HG02642 (cell line): Measurements from ENCODE around the gene BOD1.

Experiments
- ATAC-seq: cut with Tn5 transposase; IDR thresholded peaks from one replicate; pipeline ENCODE4 v1.9.1; 2021; ENCODE audit warnings: mild to moderate bottlenecking; ENCODE audit not compliant: unreplicated experiment, poor library complexity

BOD1 gene

DNA sequence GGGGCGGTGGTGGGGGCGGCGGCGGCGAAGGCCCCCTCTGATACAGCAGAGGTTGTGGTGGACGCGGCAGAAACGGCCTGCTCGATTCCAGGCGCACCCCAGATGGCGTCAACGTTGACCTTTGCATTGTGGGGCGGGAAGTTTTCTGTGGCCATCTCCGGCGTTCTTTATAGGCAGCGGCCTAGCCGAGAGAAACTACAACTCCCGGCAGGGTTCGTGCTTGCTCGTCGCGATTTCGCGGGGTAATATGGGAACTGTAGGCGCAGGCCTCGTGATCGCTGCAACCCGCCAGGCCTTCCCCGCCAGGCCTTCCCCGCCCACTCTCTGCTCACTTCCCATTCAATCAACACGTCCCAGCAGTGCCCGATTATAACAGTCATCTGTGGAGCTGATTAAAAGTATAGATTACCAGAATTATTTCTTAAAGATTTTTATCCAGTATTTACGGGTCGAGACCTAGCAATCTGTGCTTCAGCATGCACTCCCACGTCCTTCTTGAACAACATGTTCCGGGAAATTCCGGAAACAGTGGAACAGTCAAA is at the start of gene BOD1:
Gene BOD1, minus strand, starts transcription at position 74 of the 542 bp plus-strand sequence. CDS start 214 bp downstream, outside the sequence.
- peak; percentile 94 for ATAC-seq

DNA sequence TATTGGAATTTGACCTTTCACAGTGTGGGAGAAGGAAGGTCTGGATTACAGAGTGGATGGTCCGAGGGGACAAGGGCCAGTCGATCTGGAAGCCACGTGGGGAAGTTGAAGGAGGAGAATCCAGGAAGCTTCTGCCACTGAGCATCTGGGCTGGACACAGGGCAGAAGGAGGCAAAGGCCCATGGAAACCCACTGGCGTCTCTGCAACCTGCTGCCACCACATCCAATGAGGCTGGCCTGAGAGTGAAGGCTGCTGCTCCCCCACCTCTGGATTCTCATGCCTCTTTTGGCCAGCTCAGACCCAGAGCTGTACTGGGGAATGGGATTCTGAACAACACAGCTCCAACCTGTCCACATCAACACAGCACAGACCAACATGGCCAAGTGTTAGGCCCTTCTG is 48.9 kb upstream of the BOD1 start:
- ATAC-seq: no peak

DNA sequence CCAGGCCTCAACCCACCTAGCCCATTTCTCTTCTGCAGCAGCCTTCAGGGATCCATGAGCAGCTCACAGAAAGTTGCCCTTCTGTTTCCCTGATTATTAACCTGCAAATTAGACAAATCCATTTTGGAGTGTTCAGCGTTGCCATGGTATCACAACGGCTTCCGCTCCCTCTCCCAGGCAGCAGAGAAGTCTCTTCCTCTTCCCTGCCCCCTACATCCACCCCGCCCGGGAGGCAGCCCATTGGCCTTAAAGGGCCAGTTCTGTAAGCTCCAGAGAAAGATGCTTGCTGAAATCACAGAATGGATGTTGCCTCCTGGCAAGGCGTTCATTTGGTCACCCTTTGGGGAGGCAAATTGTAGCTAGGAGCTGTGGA is 47.7 kb upstream of the BOD1 start:
- no peak for ATAC-seq

DNA sequence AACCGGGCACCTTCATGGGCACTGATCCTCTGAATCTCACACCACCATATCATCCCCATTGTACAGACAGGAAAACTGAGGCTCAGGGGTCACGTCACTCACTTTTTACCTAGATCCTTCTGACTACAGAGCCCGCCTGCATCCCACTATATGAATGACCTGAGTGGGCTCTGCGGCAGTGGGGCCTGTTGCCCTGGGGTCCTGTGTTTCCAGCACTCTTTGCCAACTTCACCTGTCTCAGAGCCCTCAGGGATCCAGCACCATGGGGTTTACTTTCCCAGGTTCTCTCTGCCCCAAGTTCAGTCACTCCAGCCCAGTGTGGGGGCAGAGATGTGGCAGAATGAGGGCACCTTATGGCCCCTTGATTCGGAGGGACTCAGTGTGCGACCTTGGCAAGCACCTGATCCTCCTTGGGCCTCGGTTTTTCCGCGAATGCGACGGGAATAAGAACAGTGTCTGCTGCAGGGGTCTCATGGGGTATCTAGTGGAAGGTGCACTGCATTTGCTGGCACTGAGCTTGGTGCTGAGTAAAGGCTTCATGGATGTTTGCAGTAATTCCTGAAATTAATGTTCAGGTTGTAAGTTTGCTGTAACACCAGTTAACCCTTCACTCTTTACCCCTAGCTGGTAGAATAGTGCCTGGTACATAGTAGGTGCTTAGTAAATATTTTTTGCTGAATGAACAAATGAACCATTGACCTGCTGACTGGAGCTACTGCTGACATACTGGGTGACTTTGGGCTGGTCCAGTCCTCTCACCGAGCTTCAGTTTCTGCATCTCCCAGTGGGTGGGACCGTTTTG is 47.1 kb upstream of the BOD1 start:
- no peak for ATAC-seq

DNA sequence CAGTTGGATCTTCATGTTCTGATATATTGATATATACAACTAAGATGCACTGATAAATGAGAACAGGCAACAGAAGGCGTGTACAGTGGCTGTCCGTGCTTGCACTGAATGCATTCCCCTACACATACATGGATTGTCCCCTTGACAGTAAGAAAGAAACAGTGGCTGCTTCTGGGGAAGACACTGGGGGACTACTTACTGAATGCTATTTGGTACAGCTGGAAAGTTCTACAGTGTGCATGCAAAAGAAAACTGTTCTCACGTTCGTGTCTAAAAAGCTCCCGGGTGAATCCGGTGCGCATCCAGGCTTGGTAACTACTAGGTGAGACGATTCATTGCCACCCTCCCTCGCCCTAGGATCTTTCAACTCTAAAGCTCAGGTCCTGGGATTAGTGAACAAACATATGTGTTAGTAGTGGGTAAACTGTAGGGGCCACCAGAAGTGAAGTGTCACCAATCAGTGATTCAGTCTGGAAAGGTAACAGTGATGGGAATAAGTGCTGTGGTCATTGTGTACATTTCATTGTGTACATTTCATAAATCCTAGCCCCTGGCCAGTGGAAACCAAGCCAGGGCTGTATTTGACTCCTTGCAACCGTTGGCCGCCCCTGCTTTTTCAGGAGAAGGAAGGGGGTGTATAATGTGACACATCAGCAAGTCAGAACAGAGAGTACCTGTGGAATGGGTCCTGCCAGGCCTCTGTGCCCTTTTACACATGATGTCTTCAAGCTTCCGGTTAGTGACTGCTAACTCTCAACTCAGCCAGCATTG is 46.3 kb upstream of the BOD1 start:
- ATAC-seq: no peak

DNA sequence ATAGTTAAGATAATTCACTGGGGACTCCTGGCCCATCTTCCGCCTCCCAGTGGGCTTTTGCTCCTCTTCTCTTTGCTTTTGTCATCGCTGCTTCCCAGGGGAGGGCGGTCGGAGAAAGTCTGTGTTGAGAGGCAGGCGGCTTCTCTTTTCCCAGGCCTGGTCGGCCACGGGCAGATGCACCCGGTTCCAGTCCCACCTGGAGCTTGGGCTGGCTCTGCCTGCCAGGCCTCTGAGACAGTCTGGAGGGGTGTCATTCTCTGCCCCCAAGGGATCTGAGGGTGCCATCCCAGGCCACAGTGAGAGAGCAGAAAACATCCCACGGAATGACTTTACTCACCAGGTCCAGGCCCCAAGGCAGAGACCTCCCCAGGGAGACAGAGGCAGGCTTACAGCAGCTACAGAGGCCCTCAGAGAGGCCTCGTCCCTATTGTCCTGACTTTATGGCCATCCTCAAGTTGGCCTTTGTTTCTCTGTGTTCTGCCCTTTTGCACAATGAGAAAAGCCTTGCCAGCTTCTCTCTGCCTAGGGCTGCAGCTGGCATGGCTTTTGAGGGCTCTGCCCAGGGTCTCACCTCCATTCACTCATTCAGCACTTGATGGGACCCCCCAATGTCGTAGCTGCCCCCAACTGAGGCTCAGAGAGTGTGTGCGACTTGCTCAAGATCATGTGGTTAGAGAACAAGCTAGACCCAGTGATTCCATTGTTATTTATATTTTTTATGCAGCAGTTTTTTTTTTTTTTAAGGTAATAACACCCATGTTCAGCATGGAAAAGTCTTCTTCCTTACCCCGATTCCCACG is 44.2 kb upstream of the BOD1 start:
- no peak for ATAC-seq

DNA sequence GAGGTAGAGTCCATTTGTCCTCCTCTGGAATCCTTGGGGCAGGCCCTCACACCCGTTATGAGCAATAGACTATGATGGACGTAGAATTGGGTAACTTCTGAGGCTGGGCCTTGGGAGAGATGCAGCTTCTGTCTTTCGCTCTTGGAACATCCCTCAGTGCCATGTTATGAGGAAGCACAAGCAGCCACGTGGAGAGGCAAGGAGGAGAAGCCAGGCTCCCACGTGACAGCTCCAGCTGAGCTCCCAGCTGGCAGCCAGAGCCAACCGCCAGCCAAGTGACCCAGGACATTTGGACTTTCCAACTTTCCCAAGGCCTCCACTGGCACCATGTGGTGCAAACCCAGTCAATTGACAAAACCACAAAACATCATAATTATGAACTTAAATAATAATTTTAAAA is 43.0 kb upstream of the BOD1 start:
- no peak for ATAC-seq

DNA sequence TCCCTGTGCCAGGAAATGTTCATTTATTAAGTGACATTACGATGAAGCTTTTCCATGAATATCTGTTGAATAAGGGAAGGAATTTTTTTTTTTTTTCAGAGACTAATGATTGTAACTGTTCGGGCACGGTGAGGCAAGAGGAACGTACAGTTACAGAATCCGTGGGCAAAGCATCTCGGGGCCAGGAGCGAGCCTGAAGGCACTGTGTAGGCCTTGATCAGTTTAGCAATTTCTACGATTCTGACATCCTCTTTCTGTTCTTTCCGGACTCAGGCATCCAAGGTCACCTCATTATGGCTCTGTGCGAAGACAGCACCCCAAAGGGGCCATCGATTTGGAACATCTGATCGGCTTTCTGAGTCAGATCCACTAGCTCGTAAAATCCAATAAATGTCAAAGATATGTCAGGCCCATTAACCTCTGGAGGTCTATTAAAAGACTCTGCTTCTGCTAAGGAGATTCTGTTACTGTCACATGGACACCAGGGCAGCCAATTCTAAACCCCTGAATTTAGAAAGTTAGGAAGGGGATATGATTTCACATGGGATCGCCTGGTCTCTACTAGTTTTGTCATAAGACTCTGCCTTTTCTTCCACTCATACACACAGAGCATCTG is 41.4 kb upstream of the BOD1 start:
- ATAC-seq: no peak

DNA sequence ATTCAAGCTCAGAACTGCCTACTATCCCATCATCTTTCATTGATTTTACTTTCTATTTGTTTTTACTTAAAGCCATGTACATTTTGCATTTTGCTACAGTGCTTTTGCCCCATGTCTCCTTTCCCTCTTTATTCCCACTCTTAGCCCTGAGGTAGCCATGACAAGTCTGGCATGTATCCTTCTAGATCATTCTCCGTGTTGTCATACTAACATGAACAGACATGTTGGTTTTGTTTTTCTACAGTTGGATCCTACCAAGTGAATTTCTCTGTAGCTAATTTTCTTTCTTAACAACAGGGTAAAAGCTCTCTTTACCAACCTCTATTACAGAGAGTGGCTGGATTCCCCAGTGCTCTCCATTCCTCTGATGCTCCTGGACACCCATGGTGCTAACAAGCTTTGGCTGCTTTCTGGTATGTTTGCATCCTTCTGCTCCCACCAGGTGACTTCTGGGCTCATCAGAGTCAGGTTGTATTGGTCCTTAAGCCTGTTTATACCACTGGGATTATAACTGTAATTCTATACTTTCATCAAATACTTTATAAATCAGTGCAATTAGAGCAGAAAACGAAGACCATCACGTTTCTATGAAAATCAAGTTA is 38.8 kb upstream of the BOD1 start:
- ATAC-seq: no peak

DNA sequence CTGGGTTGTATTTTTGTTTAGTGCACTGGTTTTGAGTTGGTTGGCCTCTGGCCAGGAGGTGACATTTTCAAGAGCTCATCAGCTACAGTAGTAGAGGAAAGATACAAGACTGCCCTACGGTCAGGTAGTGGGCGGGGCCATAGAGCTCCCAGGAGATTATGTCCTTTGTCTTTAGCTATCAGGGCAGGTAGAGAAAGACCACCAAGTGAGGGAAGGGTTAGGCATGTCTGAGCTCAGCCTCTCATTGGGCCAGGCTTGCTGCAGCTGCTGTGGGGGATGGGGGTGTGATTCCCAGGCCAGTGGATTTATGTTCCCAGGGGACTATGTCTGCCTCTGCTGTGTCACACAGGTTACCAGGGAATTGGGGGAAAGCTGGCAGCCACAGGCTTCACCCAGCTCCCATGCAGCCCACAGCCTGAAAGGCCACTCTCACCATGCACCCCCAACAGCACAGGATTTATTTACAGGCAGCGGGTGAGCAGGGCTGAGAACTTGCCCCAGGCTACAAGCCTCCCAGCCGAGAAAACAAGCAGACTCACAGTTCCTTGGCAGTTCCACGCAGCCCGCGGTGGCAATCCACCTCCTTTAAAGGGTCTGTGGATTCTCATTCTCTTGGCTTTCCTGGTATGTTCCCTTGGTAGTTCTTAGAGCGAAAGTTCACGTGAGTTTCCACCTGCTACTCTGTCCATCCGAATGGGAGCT is 37.5 kb upstream of the BOD1 start:
- ATAC-seq: no peak

DNA sequence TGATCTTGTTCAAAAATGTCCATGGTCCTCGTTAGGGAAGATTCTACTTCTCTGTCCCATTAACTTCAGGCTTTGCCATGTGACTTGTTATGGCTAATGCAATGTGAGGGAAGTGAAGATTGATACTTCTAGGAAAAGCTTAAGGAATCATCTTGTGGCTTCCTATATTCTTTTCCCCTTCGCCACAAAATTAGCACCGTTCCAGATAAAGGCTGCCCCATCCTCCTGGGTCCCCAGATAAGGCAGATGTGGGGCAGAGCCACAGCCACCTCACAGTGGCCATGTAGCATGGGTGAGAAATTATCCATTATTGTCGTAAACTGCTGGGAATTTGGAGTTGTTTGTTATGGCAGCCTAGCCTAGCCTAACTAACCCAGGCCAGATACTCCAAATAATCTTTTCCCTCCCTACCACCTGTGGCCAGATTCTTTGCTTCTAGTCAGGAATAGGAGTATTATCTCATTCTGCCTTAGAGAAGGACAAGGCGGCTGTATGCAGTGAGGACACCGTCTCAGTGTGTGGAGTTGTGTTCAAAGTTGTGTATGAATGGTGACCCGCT is 31.9 kb upstream of the BOD1 start:
- ATAC-seq: no peak

DNA sequence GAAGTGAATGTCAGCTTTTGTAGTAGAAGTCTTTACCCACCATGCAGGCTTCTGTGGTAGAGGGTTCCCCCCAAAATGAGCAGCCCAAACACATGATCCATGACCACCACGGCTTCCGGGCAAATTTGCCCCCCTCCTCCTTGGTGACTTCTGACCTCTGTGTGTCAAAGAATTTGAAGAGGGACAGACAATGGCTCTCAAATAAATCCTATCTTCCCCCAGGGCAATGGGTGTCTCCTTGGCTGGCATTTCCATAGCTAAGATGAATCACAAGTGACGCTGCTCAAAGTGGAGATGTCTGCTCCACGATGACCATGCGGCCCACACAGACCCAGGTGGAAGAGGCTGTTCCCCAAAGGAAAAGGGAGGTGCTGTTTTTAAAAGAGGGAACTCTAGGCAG is 30.2 kb upstream of the BOD1 start:
- ATAC-seq: no peak

DNA sequence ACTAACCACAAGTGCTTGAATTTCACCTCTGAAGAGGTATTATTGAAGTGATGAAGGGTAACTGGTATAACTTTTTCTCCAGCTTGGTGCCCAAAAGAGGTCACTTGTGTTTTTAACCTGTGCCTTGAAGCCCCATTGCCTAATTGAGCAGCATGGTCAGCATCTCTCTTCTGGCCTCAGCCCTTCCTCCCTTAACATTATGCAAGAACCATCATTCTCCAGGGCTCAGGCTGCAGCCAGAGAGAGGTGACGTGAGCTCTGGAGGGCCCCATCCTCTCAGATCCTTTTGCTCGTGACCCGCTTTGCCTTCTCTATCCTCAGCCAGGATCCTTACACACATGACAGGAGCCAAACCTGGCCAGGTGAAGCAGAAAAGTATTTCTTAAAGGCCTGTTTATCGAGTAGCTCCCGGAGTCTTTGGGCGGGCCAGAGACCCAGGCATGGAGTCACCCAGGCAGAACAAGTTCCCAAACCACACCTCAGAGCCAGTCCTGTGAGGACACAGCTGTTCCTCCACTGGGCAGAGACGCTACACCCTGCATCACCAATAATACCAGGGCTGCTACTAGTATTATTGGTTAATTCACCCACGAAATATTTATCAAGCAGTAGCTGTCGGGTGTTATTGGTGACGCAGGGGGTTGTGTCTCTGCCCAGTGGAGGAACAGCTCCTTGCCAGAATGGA is 29.6 kb upstream of the BOD1 start:
- no peak for ATAC-seq

DNA sequence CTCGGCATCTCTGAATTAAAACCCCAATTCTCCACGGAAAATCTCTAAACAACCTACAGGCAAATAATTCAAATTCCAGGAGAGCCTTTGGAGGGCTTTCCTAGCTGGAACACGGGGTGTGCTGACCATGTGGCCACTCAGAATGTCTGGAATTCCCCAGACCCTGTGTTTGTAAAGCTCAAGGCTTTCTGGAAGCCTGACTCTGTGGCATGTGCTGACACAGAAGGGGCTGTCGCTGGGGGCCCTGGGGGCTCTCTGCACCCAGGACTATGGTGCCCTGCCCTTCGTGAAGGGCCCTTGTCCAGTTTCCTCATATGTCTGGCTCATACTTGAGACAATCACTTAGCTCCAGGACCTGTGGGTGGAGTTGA is 29.0 kb upstream of the BOD1 start:
- no peak for ATAC-seq

DNA sequence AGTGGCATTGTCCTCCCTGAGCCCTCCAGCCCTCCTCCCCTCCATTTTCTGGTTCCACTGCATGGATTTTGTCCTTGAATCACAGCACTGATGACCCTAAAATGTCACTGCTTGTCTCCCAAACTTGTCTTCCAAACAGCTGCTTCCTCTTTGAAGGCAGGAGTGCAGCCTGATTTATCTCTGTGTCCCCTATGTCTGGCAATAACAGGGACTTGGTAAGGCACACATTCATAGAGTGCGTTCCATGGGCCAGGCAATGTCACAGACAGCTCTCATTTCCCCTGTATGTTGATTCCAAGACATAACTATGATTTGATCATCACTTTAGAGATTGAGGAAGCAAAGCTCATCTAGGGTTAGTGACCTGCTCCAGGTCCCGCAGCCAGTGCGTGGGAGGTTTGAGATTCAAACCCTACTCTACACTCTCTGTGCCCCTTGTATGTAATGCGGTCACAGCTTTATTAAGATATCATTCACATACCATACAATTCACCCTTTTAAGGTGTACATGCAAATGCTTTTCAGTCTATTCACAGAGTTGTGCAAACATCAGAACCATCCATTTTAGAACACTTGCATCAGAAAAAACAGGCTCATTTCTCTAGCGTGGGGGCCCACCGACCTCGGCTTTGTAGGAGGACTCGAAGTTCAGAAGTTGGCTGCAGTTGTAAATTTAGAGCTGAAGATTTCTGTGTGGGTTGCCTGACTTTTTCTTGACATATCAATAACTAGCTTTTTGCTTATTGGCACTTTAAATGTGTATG is 28.4 kb upstream of the BOD1 start:
- ATAC-seq: no peak

DNA sequence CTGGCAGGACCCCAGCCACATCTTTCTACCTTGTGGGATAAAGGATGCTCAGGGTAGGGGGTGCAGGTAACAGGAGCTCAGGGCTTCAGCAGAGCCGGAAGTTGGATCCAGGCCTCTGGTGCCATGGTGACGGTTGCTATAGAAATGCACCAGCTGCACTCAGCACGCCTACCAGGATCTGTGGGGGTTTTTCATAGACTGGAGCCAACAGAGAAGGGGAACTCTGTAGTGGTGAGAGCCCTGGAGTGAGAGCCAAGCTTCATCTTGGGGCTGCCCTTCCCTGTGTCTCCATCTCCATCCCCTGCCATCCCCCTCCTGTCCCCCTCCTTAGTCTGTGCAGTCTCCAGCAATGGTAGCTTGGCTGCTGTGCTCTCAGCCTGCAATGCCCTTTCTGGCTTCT is 27.5 kb upstream of the BOD1 start:
- peak; percentile 67 for ATAC-seq

DNA sequence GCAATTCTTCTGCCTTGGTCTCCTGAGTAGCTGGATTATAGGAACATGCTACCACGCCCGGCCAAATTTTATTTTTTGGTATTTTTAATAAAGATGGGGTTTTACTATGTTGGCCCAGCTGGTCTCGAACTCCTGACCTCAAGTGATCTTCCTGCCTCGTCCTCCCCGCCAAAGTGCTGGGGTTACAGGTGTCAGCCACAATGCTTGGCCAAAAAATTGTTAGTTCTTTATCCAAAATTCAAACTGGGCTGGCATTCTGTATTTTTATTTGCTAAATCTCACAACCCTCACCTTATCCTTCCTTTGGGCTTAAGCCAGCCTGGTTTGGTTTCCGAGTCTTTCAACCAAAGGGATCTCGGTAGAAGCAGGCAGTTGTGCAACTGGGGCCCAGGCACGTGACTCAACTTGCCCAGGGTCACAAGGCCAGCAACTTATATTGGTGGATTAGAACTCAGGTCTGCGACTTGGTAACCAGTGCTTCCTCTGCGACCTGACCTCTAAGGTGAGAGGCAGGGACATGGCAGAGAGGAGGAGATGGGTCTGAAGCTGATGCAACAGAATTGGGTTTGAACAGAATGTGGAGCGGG is 26.5 kb upstream of the BOD1 start:
- no peak for ATAC-seq
